ENCODE data around the gene CAPN15.

Gene CAPN15

DNA sequence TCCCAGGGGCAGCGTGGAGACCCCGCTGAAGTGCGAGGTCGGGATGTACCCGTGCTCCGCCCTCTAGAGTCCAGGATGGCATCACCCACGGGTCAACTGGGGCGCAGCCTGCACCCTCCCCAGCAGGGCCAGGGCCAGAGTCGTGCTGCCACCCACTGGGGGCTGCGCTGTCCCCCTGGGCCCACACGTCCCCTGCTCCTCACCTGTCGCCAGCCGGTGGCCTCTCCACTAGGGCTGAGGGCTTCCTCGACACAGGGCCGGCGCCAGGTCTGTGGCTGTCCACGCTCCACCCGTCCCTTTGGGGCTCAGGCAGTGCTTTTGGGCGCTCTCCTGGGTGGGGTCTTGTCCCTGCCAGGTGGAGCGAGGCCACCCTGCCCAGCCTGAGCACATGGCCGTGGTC, 21.1 kb downstream of the CAPN15 start:
- no peak for DNase-seq

DNA sequence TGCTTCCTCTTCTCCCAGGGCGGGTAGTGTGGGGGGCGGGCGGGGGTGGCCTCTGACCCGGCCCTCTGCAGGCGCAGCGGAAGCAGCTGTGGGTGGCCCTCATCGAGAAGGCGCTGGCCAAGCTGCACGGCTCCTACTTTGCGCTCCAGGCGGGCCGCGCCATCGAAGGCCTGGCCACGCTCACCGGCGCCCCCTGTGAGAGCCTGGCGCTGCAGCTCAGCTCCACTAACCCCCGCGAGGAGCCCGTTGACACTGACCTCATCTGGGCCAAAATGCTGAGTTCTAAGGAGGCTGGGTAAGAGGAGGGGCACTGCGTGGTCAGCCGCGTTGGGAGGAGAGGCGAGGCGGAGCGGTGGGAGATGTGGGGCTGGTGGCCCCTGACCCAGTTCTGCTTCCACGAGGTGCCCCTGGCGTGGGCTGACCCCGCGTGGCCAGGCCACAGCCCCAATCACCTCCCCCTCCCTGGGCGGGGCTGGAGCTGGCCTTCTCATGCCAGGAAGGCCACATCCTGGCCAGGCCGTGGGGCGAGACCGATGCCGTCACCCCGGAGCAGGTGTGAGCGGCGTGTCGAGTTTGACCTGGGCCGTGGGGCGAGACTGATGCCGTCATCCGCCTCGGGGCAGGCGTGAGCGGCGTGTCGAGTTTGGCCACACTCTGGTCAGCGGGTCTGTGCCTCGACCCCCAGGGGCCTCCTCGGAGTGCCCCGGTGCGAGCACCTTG, 22.2 kb downstream of the CAPN15 start:
- no peak for DNase-seq

DNA sequence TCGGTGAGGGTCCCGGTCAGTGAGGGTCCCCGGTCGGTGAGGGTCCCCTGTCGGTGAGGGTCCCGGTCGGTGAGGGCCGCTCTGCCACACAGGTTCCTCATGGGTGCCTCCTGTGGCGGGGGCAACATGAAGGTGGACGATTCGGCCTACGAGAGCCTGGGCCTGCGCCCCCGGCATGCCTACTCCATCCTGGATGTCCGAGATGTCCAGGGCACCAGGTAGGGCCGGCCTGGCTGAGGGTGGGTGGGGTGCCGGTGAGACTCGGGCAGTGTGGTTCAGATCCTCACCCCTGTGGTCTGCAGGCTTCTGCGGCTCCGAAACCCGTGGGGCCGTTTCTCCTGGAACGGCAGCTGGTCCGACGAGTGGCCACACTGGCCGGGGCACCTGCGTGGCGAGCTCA, 23.7 kb downstream of the CAPN15 start:
- DNase-seq: no peak

DNA sequence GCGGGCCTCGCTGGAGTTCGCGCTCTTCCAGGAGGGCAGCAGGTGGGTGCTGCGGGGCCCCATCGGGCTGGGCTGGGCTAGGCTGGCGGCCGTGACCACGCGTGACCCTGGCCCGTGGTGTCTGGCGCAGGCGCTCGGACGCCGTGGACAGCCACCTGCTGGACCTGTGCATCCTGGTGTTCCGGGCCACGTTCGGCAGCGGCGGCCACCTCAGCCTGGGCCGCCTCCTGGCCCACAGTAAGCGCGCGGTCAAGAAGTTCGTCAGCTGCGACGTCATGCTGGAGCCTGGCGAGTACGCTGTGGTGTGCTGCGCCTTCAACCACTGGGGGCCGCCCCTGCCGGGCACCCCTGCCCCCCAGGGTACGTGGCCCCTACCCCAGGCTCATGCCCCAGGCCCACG, 24.7 kb downstream of the CAPN15 start:
- DNase-seq: no peak

DNA sequence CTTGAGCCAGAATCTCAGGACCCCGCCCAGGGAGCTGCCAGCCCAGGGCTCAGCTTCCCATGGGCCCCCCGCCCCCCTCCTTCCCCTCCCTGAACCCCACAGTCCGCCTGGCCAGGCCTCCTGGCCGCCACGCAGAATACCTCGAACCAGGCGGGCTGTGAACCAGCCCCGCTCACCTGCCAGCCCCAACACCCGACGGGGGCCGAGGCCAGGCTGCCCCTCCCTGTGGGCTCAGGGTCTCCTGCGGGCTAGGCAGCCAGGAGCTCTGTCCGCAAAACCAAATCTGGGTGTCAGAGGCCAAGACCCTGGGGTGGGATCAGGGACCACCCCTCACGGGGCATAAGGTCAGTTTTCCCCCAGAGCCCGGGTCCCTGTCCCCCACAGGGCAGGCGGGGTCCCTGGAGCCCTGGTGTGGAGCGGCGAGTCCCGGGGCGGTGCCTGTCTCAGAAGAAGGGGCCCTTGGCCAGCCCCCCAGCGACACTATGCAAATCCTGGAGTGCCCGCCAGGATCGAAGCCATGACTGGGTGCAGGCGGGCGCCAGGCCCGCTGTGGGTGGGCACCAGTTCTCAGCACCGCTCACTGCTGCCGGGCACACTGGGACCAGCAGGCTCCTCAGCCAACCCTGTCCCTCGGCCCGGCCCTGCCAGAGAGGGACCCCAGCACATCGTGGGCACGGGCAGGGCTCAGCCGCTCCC, 26.2 kb downstream of the CAPN15 start:
- no peak for DNase-seq

DNA sequence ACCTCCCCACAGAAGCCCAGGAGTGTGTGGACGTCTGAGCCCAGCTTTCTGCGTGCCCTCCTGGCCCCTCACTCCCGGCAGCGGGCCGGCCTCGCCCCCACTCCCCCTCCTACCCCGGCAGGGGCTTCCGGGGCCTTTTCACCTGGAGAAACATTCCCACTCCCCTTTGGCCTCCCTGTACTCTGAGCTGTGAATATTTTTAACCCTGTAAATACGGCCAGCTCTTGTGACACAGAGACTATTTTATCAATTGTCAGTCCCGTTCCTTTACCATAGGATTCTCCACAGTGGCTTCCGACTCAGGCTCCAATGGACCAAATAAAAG, 26.7 kb downstream of the CAPN15 start:
- no peak for DNase-seq

DNA sequence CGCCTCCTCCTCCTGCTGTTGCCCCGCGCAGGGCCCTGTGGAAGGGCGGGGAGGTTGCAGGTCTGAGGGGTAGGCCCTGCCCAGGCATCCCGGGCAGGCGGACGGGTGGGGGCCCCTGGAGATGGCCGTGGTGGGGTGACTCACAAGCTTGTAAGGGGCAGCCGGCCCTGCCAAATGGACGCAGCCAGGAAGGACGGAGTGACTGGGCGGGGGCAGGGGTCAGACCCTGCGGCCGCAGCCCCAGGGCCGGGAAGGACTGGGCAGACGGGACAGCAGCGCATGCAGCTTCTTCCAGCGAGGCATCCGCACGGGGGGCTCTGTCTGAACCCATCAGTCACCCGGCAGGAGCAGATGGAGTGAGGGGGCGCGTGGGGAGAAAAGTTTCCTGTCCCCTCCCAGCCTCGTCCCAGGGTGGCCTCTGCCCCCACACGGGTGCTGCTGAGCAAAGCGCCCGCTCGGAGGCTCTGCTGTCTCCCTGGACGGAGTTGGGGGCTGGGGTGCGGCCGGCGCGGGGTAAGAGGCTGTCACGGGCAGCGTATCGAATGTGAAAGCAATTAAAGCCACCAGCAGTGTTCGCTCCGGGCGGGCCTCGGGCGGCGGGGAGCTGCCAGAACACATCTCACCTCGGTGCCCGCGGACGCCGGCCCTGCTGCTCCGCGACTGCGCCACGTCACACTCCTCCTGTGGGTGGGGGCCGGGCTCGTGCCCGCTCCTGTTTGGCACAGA, 27.3 kb downstream of the CAPN15 start:
- DNase-seq: no peak

DNA sequence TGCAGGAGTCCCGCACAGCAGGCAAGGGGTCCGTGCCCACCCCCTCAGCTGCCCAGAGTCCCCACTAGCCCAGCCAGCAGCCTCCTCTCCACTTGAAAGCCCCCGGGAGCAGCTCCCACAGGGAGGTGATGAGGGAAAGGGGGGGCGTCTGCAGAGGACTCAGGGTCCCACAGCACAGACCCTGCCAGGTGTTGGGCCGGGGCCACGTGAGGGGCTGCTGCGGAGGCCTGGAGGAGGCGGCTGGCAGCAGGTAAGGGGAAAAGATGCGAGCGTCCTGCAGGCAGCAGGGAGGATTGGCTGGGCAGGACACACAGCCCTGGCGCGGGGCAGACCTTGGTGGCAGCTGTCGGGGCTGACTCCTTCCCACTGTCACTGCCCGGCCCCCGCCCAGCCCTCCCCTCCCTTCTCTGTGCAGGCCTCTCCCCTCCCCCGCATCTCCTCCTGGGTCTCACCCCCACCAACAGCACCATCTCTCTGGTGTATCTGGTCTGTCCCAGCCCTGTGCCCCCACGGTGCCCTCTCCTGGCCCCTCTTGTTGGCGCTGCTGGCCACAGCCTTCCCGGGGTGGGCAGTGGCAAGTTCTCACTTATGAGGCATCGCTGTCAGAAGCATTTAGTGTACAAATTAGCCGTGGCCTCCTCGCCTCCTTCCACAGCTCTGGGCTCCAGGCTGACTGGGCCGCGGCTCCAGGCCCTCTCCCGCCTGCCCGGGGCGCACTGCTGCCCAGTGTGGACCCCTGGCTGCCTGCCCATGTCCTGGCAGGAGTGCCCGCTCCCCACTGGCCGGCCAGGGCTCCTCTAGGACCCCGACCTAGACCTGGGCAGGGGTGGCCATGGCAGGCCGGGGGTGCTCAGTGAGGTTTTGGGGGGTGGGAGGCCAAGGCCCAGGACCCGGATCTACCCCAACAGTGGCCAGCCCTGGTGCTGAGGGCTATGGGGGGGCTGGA, 28.3 kb downstream of the CAPN15 start:
- DNase-seq: no peak

DNA sequence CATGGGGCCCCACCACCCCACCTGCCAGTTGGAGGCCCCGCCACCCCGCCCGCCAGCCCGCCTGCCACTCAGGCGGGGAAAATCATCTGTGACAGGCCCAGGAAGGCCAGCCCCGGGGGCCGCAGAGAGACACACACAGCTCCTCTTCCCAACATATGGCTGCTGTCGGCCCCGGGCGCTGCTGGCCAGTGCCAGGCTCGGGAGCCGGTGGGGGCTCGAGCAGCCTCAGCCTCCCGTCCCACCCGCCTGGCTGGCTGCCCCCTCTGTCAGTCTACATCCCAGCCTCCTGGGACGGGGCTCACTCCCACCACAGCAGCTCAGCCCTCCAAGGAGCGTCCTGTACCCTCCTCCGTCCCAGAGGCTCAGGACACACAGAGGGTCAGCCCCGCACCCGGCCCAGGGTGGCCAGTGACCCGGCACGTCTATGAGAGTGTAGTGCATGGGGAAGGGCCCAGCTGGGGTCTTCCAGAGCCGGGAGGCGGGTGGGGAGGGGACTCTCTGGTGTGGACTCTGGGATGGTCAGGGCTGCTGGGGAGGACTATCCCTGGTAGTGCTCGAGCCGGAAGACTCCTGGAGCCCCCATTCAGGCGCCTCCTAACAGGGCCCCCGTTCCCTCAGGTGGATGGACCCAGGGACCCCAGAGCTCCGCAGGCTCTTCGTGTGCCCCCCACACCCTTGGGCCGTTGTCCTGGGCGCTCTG, 29.1 kb downstream of the CAPN15 start:
- no peak for DNase-seq

DNA sequence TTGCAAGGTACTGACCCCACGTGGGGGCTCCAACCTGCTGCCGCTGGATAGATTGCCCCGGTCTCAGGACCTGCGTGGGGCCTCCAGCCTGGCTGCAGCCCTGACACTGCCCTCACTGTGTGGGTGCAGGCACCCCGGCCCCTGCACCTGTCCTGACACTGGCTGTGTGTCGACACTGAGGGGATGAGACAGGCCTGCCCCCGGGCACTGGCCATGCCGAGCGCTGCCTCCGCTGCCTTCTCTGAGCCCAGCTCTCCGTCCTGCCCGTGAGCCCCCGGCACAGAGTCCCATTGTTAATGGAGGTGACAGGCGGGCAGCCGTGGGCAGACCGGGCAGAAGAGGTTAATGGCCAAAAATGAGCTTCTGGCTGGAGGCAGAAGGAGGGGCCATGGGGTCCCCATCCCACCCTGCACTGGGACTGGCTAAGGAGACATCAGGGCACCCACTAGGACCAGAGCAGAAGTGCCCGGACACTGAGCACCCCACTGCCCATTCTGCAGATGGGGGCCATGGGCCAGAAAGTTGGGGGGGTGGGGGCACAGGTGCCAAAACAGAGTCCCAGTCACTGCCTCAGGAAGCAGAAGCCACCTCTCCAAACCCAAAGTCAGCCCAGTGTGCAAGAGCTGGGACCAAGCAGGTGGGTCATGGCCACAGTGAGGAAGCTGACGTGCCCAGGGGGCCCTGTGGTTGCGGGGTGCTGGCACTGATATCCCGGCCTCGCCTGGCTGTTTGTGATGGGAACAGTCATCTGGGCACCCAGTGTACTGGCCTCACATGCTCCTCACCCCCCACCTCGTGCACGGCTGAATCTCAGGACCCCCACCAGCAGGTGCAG, 30.2 kb downstream of the CAPN15 start:
- DNase-seq: no peak

DNA sequence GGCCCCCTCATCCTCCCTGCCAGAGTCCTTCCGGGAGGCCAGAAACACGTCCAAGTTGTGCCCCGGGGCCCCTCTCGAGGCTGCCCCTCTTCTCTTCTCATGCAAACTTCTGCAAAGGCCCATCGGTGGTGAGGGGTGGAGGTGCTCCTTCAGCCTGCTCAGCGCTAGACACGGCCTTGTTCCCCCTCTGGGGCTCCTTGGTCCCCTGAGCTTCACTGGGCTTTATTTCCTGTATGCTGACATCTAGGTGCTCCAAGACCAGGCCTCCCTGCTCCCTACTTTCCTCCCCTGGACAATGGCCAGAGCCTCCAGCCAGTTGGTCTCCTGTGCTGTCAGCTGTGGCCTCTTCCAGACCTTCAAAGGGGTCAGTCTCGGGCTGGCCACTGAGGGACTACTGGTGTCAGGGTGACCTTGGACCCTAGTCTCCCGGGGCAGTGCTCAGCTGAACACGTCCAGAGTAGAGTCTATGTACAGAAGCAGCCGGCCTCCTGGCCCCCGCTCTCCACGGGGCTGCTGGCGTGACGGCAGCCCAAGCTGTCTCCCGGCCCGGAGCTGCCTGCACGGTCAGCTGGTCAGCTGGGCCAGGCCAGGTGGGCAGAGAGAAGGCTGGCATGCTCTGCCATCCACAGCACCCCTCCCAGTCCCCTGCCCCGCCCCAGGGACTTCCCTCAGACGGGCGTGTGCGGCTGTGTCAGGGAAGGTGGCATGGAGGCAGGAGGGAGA, 30.9 kb downstream of the CAPN15 start:
- no peak for DNase-seq

DNA sequence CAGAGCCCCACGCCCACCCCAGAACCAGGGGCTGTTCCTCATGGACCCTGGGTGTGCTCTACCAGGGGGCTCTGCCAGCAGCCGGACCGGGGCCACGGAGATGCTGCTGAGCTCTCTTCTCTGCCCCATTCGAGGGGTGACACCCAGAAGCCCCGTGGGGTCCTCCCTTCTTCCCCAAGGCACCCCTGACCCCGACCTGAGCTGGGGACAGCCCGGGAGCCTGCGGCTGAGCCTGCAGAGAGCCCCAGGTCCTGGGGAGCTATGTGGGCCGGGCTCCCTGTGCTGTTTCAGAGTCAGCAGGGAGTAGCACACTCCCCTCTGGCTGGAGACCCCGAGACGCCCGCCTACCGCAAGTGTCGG, 31.5 kb downstream of the CAPN15 start:
- DNase-seq: no peak

DNA sequence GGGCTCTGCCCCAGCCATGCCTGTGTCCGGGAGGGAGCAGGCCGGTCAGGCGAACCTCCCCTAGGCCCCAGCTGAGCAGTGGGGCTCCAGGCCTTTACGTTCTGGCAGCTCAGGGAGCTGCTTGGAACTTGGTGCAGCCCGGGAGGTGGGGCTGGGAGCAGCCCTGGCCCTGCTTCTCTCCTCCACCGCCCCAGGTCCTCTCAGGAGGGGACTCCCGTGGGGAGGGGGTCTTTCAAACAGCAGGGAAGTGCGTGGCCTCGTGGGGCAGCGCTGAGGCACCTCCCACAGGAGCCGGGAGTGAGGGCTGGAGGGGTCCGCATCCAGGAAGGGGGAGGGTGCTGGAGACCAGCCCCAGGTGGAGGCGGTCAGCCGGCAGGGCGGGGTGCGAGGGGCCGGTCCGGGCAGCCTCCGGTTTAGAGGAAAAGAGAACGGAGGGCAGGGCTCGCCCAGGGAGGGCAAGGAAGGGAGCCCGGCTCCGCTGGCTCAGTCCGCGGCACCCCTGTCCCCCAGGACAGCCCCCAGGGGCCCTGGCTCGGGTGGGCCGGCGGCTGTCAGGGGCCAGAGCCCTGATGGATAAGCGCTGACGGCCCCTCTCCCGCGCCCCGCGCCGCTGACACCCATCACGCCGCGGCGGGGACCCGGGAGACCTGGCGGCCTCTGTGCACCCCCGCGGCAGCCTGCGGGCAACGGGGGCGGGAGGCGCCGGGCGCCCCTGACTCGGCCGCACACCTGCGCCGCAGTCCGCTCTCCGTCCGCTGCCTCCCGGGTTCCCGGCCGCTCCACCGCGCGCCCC, 32.1 kb downstream of the CAPN15 start:
- no peak for DNase-seq

DNA sequence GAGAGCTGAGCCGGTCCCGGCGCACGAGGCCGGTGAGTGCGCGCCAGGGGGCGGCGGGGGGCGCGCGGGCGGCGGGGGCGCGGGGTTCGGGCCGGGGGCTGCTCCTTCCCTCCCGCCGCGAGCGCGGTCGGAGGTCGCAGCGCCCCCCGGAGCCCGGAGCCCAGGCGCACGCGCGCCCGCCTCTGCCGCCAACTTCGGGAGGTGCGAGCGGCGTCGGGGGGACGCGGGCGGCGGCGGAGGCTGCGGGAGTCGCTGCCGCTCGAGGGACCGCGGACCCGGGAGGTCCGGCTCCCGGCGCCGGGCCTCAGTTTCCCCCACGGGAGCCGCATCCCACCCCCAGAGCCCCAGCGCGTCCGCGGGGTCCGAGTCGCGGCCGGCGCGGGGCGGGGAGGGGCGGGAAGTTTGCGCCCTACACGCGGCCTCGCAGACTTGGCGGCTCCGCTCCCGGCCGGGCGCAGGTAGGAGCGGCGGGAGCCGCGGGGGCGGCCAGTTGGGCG, 32.7 kb downstream of the CAPN15 start, which contains the start of gene PRR35:
Gene PRR35, plus strand, starts transcription at position 191 of the 497 bp plus-strand sequence. CDS start 2,901 bp downstream, outside the sequence.
- DNase-seq: no peak

DNA sequence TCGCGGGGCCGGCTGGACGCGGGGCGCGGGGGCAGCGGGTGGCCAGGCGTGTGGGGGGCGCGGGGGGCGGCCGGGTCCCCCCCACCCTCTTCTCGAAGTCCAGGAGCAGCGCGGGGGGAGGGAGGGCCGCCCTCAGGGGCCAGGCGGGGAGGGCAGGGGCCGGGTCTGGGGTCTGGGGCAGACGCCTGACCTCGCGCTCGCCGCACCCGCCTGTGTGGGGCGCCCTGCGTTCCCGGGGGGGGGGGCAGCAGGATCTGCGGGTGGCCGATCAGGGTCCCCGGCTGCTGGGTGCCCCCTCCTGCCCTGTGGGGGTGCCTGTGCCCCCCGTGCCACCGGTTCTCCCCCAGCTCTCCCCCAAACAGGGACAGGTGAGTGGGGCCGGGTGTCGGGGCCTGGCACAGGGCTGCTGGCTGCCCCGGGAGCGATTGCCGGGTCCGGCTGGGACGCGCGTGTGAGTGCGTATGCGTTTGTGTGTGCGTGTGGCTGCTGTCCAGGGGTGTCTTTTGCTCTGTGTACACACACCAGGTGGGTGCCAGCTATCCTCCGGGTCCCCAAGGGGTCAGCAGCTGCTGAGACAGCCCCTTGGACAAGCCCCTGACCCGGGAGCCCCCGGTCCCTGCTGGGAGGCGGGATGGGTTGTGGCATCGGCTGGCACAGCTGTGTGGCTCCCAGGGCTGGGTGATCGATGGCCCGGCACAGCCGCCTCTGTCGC, 33.3 kb downstream of the CAPN15 start:
- no peak for DNase-seq

DNA sequence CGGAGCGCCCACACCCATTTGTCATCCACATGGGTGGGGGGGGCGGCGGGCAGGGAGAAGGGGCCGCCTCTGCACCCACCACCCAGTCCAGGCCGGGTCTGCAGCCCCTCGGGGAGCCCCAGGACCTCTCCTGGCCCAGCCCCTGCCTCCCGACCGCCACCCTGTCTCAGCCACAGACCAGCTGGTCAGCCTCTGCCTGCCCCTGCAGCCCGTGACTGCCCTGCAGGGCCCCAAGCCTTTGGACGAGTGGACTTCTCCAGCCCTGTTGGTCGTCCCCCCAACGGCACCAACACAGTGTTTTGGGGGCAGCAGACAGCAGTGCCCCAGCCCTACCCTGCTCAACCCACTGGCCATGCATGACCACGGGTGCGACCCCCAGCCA, 33.9 kb downstream of the CAPN15 start:
- DNase-seq: no peak

DNA sequence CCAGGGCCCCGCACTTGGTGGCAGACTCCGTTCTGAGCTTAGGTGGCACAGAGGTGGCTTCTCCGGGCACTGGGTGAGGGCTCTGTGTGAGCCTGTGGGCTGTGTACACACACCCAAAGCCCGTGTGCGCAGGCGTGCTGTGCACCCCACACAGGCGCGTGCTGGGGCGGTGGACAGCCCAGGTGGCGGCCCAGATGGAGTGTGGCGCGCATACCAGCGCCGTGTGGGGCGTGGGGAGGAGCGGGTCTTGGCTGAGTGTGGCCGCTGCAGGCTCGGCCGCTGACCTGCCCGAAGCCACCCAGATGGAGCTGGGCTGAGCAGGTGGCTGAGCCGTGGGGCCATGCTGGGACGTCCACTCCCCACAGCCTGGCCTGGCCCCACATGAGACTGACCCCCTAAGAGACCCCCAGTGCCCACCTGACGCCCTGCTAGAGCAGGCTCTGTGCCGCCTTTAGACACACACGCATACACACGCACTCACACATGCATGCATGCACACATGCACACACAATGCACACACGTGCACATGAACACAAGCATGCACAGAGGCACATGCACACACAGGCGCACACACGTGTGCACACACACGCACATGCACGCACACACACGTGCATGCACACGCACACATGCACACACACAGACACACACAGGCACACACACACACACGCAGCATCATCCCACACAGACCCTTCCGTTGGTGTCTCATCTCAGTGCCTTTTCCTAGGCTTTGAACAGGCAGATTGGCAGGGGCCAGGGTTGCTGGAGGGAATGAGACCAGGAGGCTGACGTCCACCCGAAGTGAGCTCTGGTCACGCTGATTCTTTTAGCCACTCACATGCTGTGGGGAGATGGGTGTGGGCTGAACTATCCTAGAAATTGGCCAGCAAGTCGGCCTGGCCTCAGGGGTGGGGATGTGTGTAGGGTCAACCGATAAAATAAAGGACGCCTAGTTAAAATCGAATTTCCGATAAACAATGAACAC, 34.7 kb downstream of the CAPN15 start:
- no peak for DNase-seq
